ENCODE measurements around the gene EPM2A. TPM values are rescaled to one million over a fixed set of nuclear protein-coding genes. Genes with fewer than 3 reads are reported as not detected.

The EPM2A gene
- total RNA-seq, 1 donor from 2014 or later: 21.9 TPM

DNA sequence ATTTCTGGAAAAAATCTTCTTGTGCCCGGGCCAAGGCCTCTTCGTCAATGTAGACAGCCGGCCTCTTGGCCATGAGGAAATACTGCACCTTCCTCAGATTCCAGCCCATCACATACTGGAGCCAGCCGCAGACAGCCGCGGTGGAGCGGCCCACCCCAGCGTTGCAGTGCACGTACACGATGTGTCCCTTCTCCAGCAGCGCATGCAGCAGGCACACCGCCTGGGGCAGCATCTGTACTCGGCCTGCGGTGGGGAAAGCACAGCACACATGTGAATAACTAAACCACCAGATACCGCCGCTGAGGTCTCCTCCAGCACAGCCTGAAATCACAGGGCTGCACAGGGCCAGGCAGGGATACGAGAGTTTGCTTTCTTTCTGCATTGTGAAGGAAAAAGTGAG, 107.9 kb downstream of the EPM2A start:
- ChIA-PET POLR2A (no interaction called here), CTCF (no interaction called here)
- Mint-ChIP-seq H3K36me3 (ENCODE audit: low read depth) (peaks cover 42% of the 10 kb centered on the region), H3K4me3 (no peak overlapping the region), H3K9me3 (no peaks in the 10 kb centered on the region), H3K27ac (no peak overlapping the region), H3K4me1 (no peaks in the 10 kb centered on the region), H3K27me3 (no peaks in the 10 kb centered on the region)
- no peak for DNase-seq
- TF ChIP-seq, protein P1, sequence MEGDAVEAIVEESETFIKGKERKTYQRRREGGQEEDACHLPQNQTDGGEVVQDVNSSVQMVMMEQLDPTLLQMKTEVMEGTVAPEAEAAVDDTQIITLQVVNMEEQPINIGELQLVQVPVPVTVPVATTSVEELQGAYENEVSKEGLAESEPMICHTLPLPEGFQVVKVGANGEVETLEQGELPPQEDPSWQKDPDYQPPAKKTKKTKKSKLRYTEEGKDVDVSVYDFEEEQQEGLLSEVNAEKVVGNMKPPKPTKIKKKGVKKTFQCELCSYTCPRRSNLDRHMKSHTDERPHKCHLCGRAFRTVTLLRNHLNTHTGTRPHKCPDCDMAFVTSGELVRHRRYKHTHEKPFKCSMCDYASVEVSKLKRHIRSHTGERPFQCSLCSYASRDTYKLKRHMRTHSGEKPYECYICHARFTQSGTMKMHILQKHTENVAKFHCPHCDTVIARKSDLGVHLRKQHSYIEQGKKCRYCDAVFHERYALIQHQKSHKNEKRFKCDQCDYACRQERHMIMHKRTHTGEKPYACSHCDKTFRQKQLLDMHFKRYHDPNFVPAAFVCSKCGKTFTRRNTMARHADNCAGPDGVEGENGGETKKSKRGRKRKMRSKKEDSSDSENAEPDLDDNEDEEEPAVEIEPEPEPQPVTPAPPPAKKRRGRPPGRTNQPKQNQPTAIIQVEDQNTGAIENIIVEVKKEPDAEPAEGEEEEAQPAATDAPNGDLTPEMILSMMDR (IDR thresholded peaks at IDR 0.05): no peak
- ATAC-seq (ENCODE audit: low read depth): no peak
- intact Hi-C loops (cut with micrococcal nuclease): no loop called here

DNA sequence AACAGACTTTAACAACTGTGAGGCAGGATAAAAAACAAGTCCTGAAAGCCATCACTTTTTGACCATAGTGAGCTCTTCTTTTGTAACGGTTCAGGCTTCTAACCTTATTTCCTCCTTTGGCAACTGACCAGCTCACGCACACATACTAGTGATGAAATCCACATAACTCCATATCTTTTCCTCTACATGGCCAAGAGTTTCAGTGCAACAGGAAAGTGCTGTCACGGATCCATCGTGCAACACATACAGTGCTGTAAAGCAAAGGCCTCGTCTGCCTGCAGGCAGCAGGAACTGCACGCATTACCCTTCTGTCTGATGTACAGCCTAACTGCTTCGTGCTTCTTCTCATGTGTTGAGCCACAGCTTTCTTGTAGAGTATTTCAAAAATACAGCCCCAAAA, 108.5 kb downstream of the EPM2A start:
- ChIA-PET POLR2A (no interaction called here), CTCF (no interaction called here)
- H3K36me3 Mint-ChIP-seq (ENCODE audit: low read depth): peaks cover 40% of the 10 kb centered on the region
- no peak for ATAC-seq (ENCODE audit: low read depth)
- TF ChIP-seq, protein P1 (IDR thresholded peaks at IDR 0.05): no peak
- no peaks in the 10 kb centered on the region for H3K27me3 Mint-ChIP-seq
- intact Hi-C loops (cut with micrococcal nuclease): no loop called here
- H3K9me3 Mint-ChIP-seq: no peaks in the 10 kb centered on the region
- no peak overlapping the region for H3K4me3 Mint-ChIP-seq
- no peak for DNase-seq
- H3K4me1 Mint-ChIP-seq: no peaks in the 10 kb centered on the region
- H3K27ac Mint-ChIP-seq: no peak overlapping the region

DNA sequence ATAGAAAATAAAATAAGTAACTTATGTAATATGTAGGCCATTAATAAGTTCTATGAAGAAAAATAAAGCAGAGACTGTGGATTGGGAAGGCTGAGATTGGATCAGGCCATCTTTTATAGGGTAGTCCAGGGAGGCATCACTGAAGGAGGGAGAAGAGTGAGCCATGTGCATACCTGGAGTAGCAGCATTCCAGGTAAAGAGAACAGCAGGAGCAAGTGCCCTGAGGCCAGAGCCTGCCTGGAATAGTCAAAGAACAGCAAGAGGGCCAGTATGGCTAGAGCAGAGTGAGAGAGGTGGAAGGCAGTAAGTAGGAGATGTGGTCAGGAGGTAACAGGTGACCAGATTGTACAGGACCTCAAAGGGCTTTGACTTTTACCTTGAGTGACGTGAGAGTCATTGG, 112.1 kb downstream of the EPM2A start:
- Mint-ChIP-seq H3K4me1 (peaks cover 2% of the 10 kb centered on the region), H3K9me3 (peaks cover 7% of the 10 kb centered on the region), H3K27ac (no peak overlapping the region), H3K4me3 (no peak overlapping the region), H3K36me3 (ENCODE audit: low read depth) (peaks cover 20% of the 10 kb centered on the region), H3K27me3 (no peaks in the 10 kb centered on the region)
- TF ChIP-seq, protein P1 (IDR thresholded peaks at IDR 0.05): no peak
- CTCF ChIA-PET: no interaction called here
- ATAC-seq (ENCODE audit: low read depth): no peak
- POLR2A ChIA-PET: no interaction called here
- no peak for DNase-seq
- intact Hi-C loops (cut with micrococcal nuclease): no loop called here

DNA sequence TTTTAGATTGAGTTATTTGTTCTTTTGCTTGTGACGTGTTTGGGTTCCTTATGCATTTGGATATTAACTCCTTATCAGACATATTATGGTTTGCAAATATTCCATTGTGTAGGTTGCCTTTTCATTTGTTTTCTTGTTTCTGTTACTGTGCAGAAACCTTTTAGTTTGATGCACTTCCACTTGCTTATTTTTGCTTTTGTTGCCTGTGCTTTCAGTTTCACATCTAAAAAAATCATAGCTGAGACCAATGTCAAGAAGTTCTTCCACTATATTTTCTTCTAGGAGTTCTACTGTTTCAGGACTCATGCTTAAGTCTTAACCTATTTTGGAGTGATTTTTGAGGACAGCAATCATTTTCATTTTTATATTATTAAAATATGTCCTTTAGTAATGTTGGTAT, 113.5 kb downstream of the EPM2A start:
- TF ChIP-seq, protein P1 (IDR thresholded peaks at IDR 0.05): no peak
- ATAC-seq (ENCODE audit: low read depth) (no peak), DNase-seq (no peak)
- Mint-ChIP-seq H3K27ac (no peak overlapping the region), H3K4me3 (no peak overlapping the region), H3K27me3 (no peaks in the 10 kb centered on the region), H3K36me3 (ENCODE audit: low read depth) (peaks cover 8% of the 10 kb centered on the region), H3K9me3 (peaks cover 10% of the 10 kb centered on the region), H3K4me1 (peaks cover 2% of the 10 kb centered on the region)
- POLR2A ChIA-PET: no interaction called here
- intact Hi-C loops (cut with micrococcal nuclease): no loop called here
- CTCF ChIA-PET: no interaction called here

DNA sequence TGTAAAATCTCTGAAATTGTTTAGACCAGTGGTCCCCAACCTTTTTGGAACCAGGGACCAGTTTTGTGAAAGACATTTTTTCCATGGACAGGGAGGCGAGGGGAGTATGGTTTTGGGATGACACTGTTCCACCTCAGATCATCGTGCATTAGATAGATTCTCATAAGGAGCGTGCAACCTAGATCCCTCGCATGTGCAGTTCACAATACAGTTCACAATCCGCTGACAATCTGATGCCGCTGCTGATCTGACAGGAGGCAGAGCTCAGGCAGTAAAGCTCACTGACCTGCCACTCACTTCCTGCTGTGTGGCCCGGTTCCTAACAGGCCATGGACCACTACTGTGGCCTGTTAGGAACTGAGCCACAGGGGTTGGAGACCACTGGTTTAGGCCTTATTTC, 115.2 kb downstream of the EPM2A start:
- Mint-ChIP-seq H3K27me3 (no peaks in the 10 kb centered on the region), H3K27ac (no peak overlapping the region), H3K4me1 (peaks cover 2% of the 10 kb centered on the region), H3K36me3 (ENCODE audit: low read depth) (no peaks in the 10 kb centered on the region), H3K9me3 (peaks cover 10% of the 10 kb centered on the region), H3K4me3 (no peak overlapping the region)
- ChIA-PET CTCF (no interaction called here), POLR2A (no interaction called here)
- no peak for ATAC-seq (ENCODE audit: low read depth)
- TF ChIP-seq, protein P1 (IDR thresholded peaks at IDR 0.05): no peak
- intact Hi-C loops (cut with micrococcal nuclease): no loop called here
- no peak for DNase-seq

Measured in activated B cell treated with CpG ODN at 0.5 μM for 24 hours (primary cell).